ENCODE measurements around the gene ZNF385B.

ZNF385B gene

GRCh38 chr2:179578171-179578916, 283.1 kb downstream of the ZNF385B start:
- DNase-seq, result no peak

- DNase-seq, result no peak
These were observed 287.3 kb downstream of the ZNF385B start for GRCh38 chr2:179574061-179574519.

GRCh38 chr2:179572544-179572943, 288.9 kb downstream of the ZNF385B start:
- no peak for DNase-seq

- DNase-seq, result no peak
These were observed 289.7 kb downstream of the ZNF385B start for GRCh38 chr2:179571721-179572120.

GRCh38 chr2:179571252-179571651, 290.2 kb downstream of the ZNF385B start:
- no peak for DNase-seq

GRCh38 chr2:179569831-179570233, 291.6 kb downstream of the ZNF385B start:
- no peak for DNase-seq

GRCh38 chr2:179565807-179566206, 295.6 kb downstream of the ZNF385B start:
- DNase-seq, result no peak

- peak; percentile 51 for DNase-seq
These were observed 299.0 kb downstream of the ZNF385B start for GRCh38 chr2:179562330-179562885.

GRCh38 chr2:179561702-179562101, 299.7 kb downstream of the ZNF385B start:
- no peak for DNase-seq

- no peak for DNase-seq
These were observed 301.1 kb downstream of the ZNF385B start for GRCh38 chr2:179560257-179560735.

- no peak for DNase-seq
These were observed 302.2 kb downstream of the ZNF385B start for GRCh38 chr2:179559108-179559806.

GRCh38 chr2:179558010-179558934, 303.1 kb downstream of the ZNF385B start:
- DNase-seq, result no peak

- DNase-seq, result no peak
These were observed 305.0 kb downstream of the ZNF385B start for GRCh38 chr2:179556425-179556824.

- DNase-seq, result no peak
These were observed 305.6 kb downstream of the ZNF385B start for GRCh38 chr2:179555691-179556283.

- DNase-seq, result no peak
These were observed 306.6 kb downstream of the ZNF385B start for GRCh38 chr2:179554639-179555386.

- no peak for DNase-seq
These were observed 308.0 kb downstream of the ZNF385B start for GRCh38 chr2:179553382-179553781.

GRCh38 chr2:179551539-179552045, 309.8 kb downstream of the ZNF385B start:
- DNase-seq, result no peak

GRCh38 chr2:179550849-179551248, 310.6 kb downstream of the ZNF385B start:
- no peak for DNase-seq

GRCh38 chr2:179550214-179550613, 311.2 kb downstream of the ZNF385B start:
- no peak for DNase-seq

GRCh38 chr2:179546656-179547055, 314.8 kb downstream of the ZNF385B start:
- no peak for DNase-seq

GRCh38 chr2:179545024-179545423, 316.4 kb downstream of the ZNF385B start:
- no peak for DNase-seq
